Measurements from ENCODE around the gene HECTD1.
"Not testable (repeated sequence)": the region's sequence is repeated elsewhere in the genome, so short reads cannot be mapped to it uniquely, and the experiment has no call there.

The HECTD1 gene

GRCh38 chr14:31085027-31085426 lies 122.6 kb downstream of the HECTD1 start:
- DNase-seq = no peak

- no peak for DNase-seq
Measured at GRCh38 chr14:31084385-31084784, 123.2 kb downstream of the HECTD1 start.

- no peak for DNase-seq
Measured at GRCh38 chr14:31083781-31084180, 123.8 kb downstream of the HECTD1 start.

GRCh38 chr14:31080484-31080883 lies 127.1 kb downstream of the HECTD1 start:
- no peak for DNase-seq

- no peak for DNase-seq
Measured at GRCh38 chr14:31080056-31080455, 127.5 kb downstream of the HECTD1 start.

GRCh38 chr14:31078766-31079165 lies 128.8 kb downstream of the HECTD1 start:
- no peak for DNase-seq

- DNase-seq = no peak
Measured at GRCh38 chr14:31075144-31075543, 132.4 kb downstream of the HECTD1 start.

- no peak for DNase-seq
Measured at GRCh38 chr14:31071151-31071550, 136.4 kb downstream of the HECTD1 start.

- DNase-seq = no peak
Measured at GRCh38 chr14:31070431-31070830, 137.2 kb downstream of the HECTD1 start.

- no peak for DNase-seq
Measured at GRCh38 chr14:31069343-31069742, 138.2 kb downstream of the HECTD1 start.

GRCh38 chr14:31068235-31068634 lies 139.4 kb downstream of the HECTD1 start:
- no peak for DNase-seq

- not testable (repeated sequence) for DNase-seq
Measured at GRCh38 chr14:31062908-31063307, 144.7 kb downstream of the HECTD1 start.

- DNase-seq = no peak
Measured at GRCh38 chr14:31060253-31060875, 147.2 kb downstream of the HECTD1 start.

GRCh38 chr14:31059152-31059924 lies 148.3 kb downstream of the HECTD1 start:
- DNase-seq = no peak

- no peak for DNase-seq
Measured at GRCh38 chr14:31057701-31058364, 149.8 kb downstream of the HECTD1 start.

GRCh38 chr14:31057035-31057434 lies 150.6 kb downstream of the HECTD1 start:
- DNase-seq = no peak

- not testable (repeated sequence) for DNase-seq
Measured at GRCh38 chr14:31052905-31053586, 154.5 kb downstream of the HECTD1 start.

GRCh38 chr14:31051511-31051910 lies 156.1 kb downstream of the HECTD1 start:
- DNase-seq = no peak

- DNase-seq = no peak
Measured at GRCh38 chr14:31051023-31051422, 156.6 kb downstream of the HECTD1 start.

Measured in activated CD4-positive, CD25-positive, alpha-beta regulatory T cell treated with anti-CD3 and anti-CD28 coated beads, Interleukin-2, amount 50 U/mL, for 72 hours (primary cell).